Mucosa of descending colon (tissue), 3 donors: ENCODE results near the gene SORL1-AS1.

Experiments
- ATAC-seq: fragments of 200-7000 bp; cut with Tn5 transposase; one replicate; pipeline ENCODE4 v1.9.1; 2020; ENCODE audit warnings: mild to moderate bottlenecking, moderate library complexity
- DNase-seq, 3 donors: peaks; one replicate each; pipeline ENCODE4 v3.0.0-alpha.2; 2020
- H3K36me3 ChIP-seq: fragments of 200-600 bp; one replicate; pipeline ENCODE4 v1.8.0; 2021; ENCODE audit warnings: low read depth, mild to moderate bottlenecking
- H3K4me1 ChIP-seq: fragments of 200-600 bp; one replicate; pipeline ENCODE4 v1.8.0; 2021; ENCODE audit warnings: low read depth, mild to moderate bottlenecking
- H3K4me3 ChIP-seq: fragments of 200-600 bp; one replicate; pipeline ENCODE4 v1.8.0; 2021; ENCODE audit warnings: mild to moderate bottlenecking
- H3K9me3 ChIP-seq: fragments of 200-600 bp; one replicate; pipeline ENCODE4 v1.8.0; 2021; ENCODE audit warnings: mild to moderate bottlenecking
- intact Hi-C, 2 donors: fragments of 100-400 bp; cut with DNase I in 1 of 2; cut with micrococcal nuclease in 1 of 2; formaldehyde crosslinking; loops; one replicate each; pipeline versions ENCODE4 v1.11.0 to v1.11.1; 2022; cut with DNase I, micrococcal nuclease
- TF ChIP-seq, protein P1 (sequence below): fragments of 200-600 bp; IDR thresholded peaks from one replicate; pipeline ENCODE4 v1.8.0; 2022; ENCODE audit warnings: antibody characterized with exemption, mild to moderate bottlenecking
- donor health status: DM: no; HTN: no; CAD: no; lungs with moderate emphysema.
- donor health status: DM: no; HTN: no; CAD: no.
- donor health status: DM: no; HTN: yes; CAD: no.

The SORL1-AS1 gene

DNA sequence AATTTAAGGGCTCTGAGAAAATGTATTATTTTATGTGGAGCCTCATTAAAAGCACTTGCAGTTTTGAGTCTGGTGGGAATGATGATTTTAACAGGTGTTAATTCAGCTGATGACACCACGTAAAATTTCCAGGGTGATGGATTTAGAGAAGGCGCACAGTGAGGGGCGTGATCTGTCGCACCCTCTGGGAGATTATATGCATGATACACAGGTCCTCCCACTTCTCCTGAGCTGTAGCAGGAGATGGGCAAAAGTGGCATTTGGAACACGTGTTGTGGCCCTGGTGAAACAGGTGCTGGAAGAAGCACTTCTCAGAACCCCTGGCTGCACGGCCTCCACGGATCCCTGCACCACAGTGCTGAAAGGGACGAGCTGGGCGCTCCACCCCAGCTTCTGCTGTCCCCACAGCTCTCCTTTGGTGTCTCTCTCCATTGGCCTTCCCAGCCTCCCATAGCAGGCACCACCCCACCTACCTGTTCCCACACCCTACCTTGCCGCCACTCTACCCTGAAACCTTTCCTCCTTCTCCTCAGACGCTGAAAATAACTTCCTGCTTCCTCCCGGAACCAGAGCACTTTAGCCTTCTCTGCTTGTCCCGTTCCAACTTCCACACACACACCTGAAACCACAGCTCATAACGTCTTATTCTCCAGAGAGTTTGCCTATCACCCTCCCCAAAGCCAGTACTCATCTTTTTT, 7.5 kb downstream of the SORL1-AS1 start:
- H3K4me1 ChIP-seq = peaks cover 19% of the 10 kb centered on the region
- intact Hi-C loops = no loop called here
- ATAC-seq = peak; percentile 89
- peak in 2 of 3 donors; percentile 45 to 51 for DNase-seq
- TF ChIP-seq, protein P1, sequence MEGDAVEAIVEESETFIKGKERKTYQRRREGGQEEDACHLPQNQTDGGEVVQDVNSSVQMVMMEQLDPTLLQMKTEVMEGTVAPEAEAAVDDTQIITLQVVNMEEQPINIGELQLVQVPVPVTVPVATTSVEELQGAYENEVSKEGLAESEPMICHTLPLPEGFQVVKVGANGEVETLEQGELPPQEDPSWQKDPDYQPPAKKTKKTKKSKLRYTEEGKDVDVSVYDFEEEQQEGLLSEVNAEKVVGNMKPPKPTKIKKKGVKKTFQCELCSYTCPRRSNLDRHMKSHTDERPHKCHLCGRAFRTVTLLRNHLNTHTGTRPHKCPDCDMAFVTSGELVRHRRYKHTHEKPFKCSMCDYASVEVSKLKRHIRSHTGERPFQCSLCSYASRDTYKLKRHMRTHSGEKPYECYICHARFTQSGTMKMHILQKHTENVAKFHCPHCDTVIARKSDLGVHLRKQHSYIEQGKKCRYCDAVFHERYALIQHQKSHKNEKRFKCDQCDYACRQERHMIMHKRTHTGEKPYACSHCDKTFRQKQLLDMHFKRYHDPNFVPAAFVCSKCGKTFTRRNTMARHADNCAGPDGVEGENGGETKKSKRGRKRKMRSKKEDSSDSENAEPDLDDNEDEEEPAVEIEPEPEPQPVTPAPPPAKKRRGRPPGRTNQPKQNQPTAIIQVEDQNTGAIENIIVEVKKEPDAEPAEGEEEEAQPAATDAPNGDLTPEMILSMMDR = no peak
- no peak overlapping the region for H3K4me3 ChIP-seq
- no peaks in the 10 kb centered on the region for H3K36me3 ChIP-seq
- H3K9me3 ChIP-seq = no peaks in the 10 kb centered on the region

DNA sequence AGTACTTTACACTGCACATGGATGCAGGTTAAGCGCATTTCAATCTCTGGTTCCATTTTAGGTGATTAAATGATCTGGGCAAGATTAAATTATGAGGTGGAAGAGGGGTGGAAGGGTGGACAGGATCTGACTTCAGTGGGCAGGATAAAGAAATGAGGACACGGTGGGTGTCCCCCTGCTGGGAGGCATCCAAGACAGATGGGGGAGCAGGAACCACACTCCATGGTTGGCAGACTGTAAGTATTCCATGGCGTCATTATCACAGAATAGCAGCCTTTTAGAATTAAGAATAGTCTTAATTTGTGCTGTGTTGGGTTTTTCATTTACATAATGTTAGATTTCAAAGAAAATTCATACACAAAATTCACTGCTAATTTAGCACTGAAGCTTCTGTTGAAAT, 8.2 kb downstream of the SORL1-AS1 start:
- TF ChIP-seq, protein P1 = no peak

DNA sequence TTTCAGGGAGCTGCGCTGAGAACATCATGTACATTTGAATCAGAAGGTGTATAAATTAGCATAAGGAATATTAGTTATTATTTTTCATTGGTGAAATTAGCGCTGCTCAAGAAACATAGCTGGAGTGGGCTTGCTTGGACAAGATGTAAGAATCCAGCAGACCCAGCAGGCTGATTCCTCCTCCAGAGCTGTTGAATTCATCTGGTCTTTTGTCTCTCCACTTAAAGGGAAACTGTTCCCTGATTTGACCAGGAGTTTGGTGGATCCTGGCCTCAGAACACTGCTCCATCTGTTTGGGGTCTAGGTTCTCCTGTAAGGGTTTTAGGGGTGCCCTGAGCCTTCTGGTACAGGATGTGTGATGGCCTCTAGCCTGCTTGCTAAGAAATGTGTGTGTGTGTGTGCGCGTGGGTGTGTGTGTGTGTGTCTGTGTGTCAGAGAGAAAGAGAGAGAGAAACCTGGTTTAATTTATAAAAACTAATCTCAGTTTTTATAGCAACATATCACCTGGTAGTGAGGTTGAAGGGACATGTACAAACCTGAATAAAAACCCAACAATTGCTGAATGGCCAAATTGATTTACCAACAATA, 9.0 kb downstream of the SORL1-AS1 start:
- TF ChIP-seq, protein P1 = no peak
- intact Hi-C loops = no loop called here
- ATAC-seq (no peak), DNase-seq (no peak)
- H3K4me3 ChIP-seq = no peak overlapping the region
- no peaks in the 10 kb centered on the region for H3K9me3 ChIP-seq
- H3K4me1 ChIP-seq = peaks cover 12% of the 10 kb centered on the region
- no peaks in the 10 kb centered on the region for H3K36me3 ChIP-seq

More for the DNA sequence above, 8.2 kb downstream of the SORL1-AS1 start:
- Histone ChIP-seq H3K36me3 (no peaks in the 10 kb centered on the region), H3K4me1 (peaks cover 12% of the 10 kb centered on the region), H3K4me3 (no peak overlapping the region), H3K9me3 (no peaks in the 10 kb centered on the region)
- ATAC-seq = no peak
- DNase-seq = no peak
- intact Hi-C loops = no loop called here

DNA sequence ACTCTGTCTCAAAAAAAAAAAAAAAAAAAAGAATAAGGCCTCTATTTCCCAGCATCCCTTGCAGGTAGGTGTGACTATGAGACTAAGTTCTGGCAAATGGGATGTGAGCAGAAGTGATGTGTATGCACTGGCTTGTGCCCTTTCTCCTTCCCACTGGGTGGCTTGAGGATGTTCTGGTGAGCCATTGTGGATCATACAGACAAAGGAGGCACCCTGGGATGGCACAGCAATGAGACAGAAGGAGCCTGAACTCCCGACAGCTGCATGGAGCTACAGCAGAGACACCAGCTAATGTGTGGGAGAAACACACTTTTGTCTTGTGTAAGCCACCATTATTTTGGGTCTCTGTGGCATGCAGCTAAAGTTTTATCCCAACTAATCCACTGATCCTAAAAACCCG, 11.2 kb downstream of the SORL1-AS1 start:
- TF ChIP-seq, protein P1 = no peak
- no peak for ATAC-seq

DNA sequence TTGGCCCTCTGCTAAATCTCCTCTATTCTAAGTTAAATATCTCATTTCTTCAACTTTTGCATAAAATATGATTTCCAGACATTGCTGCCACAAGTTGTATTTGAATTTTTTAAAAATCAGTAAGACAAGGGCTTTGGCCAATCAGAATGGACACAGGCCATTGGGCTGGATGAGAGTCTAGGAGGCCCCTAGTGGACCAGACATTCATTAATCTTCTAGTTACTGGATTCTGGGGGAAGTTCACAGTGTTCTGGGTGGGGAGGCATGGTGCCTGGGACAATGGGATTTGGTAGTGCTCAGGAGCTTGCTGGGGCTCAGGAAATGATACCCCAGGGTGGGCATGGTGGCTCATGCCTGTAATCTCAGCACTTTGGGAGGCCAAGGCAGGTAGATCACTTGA, 13.0 kb downstream of the SORL1-AS1 start:
- intact Hi-C loops = no loop called here

More for the DNA sequence above, 11.2 kb downstream of the SORL1-AS1 start:
- peaks cover 7% of the 10 kb centered on the region for H3K4me1 ChIP-seq
- no peaks in the 10 kb centered on the region for H3K9me3 ChIP-seq
- intact Hi-C loops = no loop called here
- H3K4me3 ChIP-seq = no peak overlapping the region
- H3K36me3 ChIP-seq = no peaks in the 10 kb centered on the region
- DNase-seq = no peak

More for the DNA sequence above, 13.0 kb downstream of the SORL1-AS1 start:
- Histone ChIP-seq H3K4me3 (no peak overlapping the region), H3K36me3 (no peaks in the 10 kb centered on the region), H3K9me3 (no peaks in the 10 kb centered on the region), H3K4me1 (no peaks in the 10 kb centered on the region)
- TF ChIP-seq, protein P1 = no peak
- no peak for ATAC-seq
- DNase-seq = no peak
